IMR-90 (cell line): ENCODE results near the gene USP7. TPM values are rescaled to one million over a fixed set of nuclear protein-coding genes. Genes with fewer than 3 reads are reported as not detected.

Experiments
- ATAC-seq: fragments of 200-7000 bp; cut with Tn5 transposase; 2 replicates; pipeline ENCODE4 v1.9.1; 2020; ENCODE audit warnings: low read depth, mild to moderate bottlenecking, moderate library complexity
- BruUV-seq: library from RNA; stranded (reverse); fragments of 400-500 nt; replicated peaks from 2 replicates; lab custom pipeline; 2021; lab: Mats Ljungman, UMichigan
- CTCF ChIA-PET: fragments of 300-600 bp; formaldehyde crosslinking; extraction: SDS; loops from one replicate; lab custom pipeline; 2021; ENCODE audit warnings: antibody characterized with exemption; lab: Yijun Ruan, JAX
- POLR2A ChIA-PET: fragments of 300-600 bp; sonication (Branson Sonifier 250); formaldehyde crosslinking; loops from one replicate; lab custom pipeline; 2022; ENCODE audit warnings: antibody characterized with exemption; ENCODE audit not compliant: unreplicated experiment; lab: Charles Lee
- DNase-seq: peaks from one replicate; pipeline ENCODE4 v3.0.0; 2013
- H2AFZ ChIP-seq: replicated peaks from 2 replicates; pipeline ENCODE3; 2013; ENCODE audit warnings: low read length, mild to moderate bottlenecking; ENCODE audit not compliant: poor library complexity
- H2AK5ac ChIP-seq: 2 replicates; pipeline ENCODE4 v1.6.1; 2013; ENCODE audit warnings: low read depth, low read length, inconsistent platforms
- H2AK9ac ChIP-seq: replicated peaks from 2 replicates; pipeline ENCODE3; 2013; ENCODE audit warnings: mild to moderate bottlenecking, low read depth, low read length, moderate library complexity; ENCODE audit not compliant: poor library complexity
- H2BK120ac ChIP-seq: 2 replicates; pipeline ENCODE4 v1.6.1; 2013; ENCODE audit warnings: low read depth, low read length, inconsistent platforms
- H2BK15ac ChIP-seq: 3 replicates; pipeline ENCODE4 v1.6.1; 2013; ENCODE audit warnings: low read depth, low read length, inconsistent platforms
- H2BK20ac ChIP-seq: 2 replicates; pipeline ENCODE4 v1.6.1; 2013; ENCODE audit warnings: low read depth, mild to moderate bottlenecking, inconsistent platforms, low read length, moderate library complexity
- H2BK5ac ChIP-seq: 2 replicates; pipeline ENCODE4 v1.6.1; 2013; ENCODE audit warnings: mild to moderate bottlenecking, low read depth, low read length, inconsistent platforms; ENCODE audit not compliant: poor library complexity, severe bottlenecking
- H3K14ac ChIP-seq: replicated peaks from 2 replicates; pipeline ENCODE4 v1.6.1; 2013; ENCODE audit warnings: low read depth, low read length, inconsistent platforms
- H3K18ac ChIP-seq: 2 replicates; pipeline ENCODE4 v1.6.1; 2013; ENCODE audit warnings: low read depth, low read length, control low read depth
- H3K23ac ChIP-seq: 2 replicates; pipeline ENCODE4 v1.6.1; 2013; ENCODE audit warnings: low read depth, low read length, inconsistent platforms
- H3K27ac ChIP-seq: 2 replicates; pipeline ENCODE4 v1.5.1; 2013; ENCODE audit warnings: mild to moderate bottlenecking, control low read depth, low read length; ENCODE audit not compliant: insufficient read depth
- H3K27me3 ChIP-seq: 2 replicates; pipeline ENCODE4 v1.6.1; 2013; ENCODE audit warnings: low read length; ENCODE audit not compliant: control insufficient read depth, insufficient read depth
- H3K36me3 ChIP-seq: 2 replicates; pipeline ENCODE4 v1.6.1; 2013; ENCODE audit warnings: low read length, mixed read lengths; ENCODE audit not compliant: control insufficient read depth, insufficient read depth
- H3K4ac ChIP-seq: 2 replicates; pipeline ENCODE4 v1.6.1; 2013; ENCODE audit warnings: low read depth, low read length, inconsistent platforms
- H3K4me1 ChIP-seq: 2 replicates; pipeline ENCODE4 v1.6.1; 2013; ENCODE audit warnings: low read length, mixed read lengths; ENCODE audit not compliant: control insufficient read depth, insufficient read depth
- H3K4me2 ChIP-seq: 2 replicates; pipeline ENCODE4 v1.6.1; 2013; ENCODE audit warnings: low read depth, mild to moderate bottlenecking, control low read depth, low read length, moderate library complexity
- H3K4me3 ChIP-seq: 2 replicates; pipeline ENCODE4 v1.5.1; 2013; ENCODE audit warnings: low read depth, mild to moderate bottlenecking, control low read depth, low read length, moderate library complexity; ENCODE audit not compliant: insufficient read depth
- H3K56ac ChIP-seq: 2 replicates; pipeline ENCODE4 v1.6.1; 2013; ENCODE audit warnings: low read length, inconsistent platforms; ENCODE audit not compliant: insufficient read depth; ENCODE audit errors: extremely low read depth
- H3K79me1 ChIP-seq, 2 experiments: 2 replicates each; pipeline ENCODE4 v1.6.1; 2013; ENCODE audit warnings: low read length in 2 of 2, inconsistent platforms in 1 of 2, low read depth in 1 of 2
- H3K9ac ChIP-seq: 2 replicates; pipeline ENCODE4 v1.6.1; 2013; ENCODE audit warnings: low read depth, low read length, control low read depth
- H3K9me1 ChIP-seq: 2 replicates; pipeline ENCODE4 v1.6.1; 2013; ENCODE audit warnings: low read length, inconsistent platforms; ENCODE audit not compliant: insufficient read depth
- H3K9me3 ChIP-seq: 2 replicates; pipeline ENCODE4 v1.6.1; 2013; ENCODE audit warnings: low read length; ENCODE audit not compliant: control insufficient read depth, insufficient read depth
- H4K20me1 ChIP-seq: 2 replicates; pipeline ENCODE4 v1.6.1; 2013; ENCODE audit warnings: low read length, inconsistent platforms; ENCODE audit not compliant: insufficient read depth
- H4K5ac ChIP-seq: 2 replicates; pipeline ENCODE4 v1.6.1; 2013; ENCODE audit warnings: mild to moderate bottlenecking, low read depth, low read length, control low read depth
- H4K8ac ChIP-seq, 2 experiments: 2 replicates each; pipeline ENCODE4 v1.6.1; 2013; ENCODE audit warnings: low read depth in 2 of 2, low read length in 2 of 2, control low read depth in 1 of 2, inconsistent platforms in 1 of 2
- H4K91ac ChIP-seq: 2 replicates; pipeline ENCODE4 v1.6.1; 2013; ENCODE audit warnings: low read depth, low read length, inconsistent platforms; ENCODE audit not compliant: insufficient read depth
- BHLHE40 ChIP-seq: fragments of 150-350 bp; IDR thresholded peaks from 2 replicates; pipeline ENCODE4 v1.6.1; 2016; ENCODE audit warnings: mild to moderate bottlenecking, low read depth, low read length
- CEBPB ChIP-seq: IDR thresholded peaks from 2 replicates; pipeline ENCODE4 v1.6.1; 2012; ENCODE audit warnings: low read depth, low read length, improper control_type of control experiment
- CHD1 ChIP-seq: IDR thresholded peaks from 2 replicates; pipeline ENCODE4 v1.6.1; 2012; ENCODE audit warnings: low read depth, low read length, improper control_type of control experiment
- CTCF ChIP-seq: conservative IDR thresholded peaks from 2 replicates; pipeline ENCODE4 v1.5.1; 2012; ENCODE audit warnings: mild to moderate bottlenecking, low read depth, low read length, improper control_type of control experiment
- ELK1 ChIP-seq: fragments of 150-350 bp; IDR thresholded peaks from 2 replicates; pipeline ENCODE4 v1.6.1; 2016; ENCODE audit warnings: low read depth, mild to moderate bottlenecking, low read length, moderate library complexity, borderline replicate concordance
- FOS ChIP-seq: fragments of 150-350 bp; IDR thresholded peaks from 2 replicates; pipeline ENCODE4 v1.6.1; 2016; ENCODE audit warnings: low read depth, low read length
- MAFK ChIP-seq: IDR thresholded peaks from 2 replicates; pipeline ENCODE4 v1.6.1; 2012; ENCODE audit warnings: low read depth, low read length, improper control_type of control experiment
- MXI1 ChIP-seq: IDR thresholded peaks from 2 replicates; pipeline ENCODE4 v1.6.1; 2012; ENCODE audit warnings: low read depth, mild to moderate bottlenecking, low read length, moderate library complexity, borderline replicate concordance
- NFE2L2 ChIP-seq: fragments of 150-350 bp; IDR thresholded peaks from 2 replicates; pipeline ENCODE4 v1.6.1; 2016; ENCODE audit warnings: low read depth, mild to moderate bottlenecking, low read length
- POLR2A ChIP-seq: IDR thresholded peaks from 2 replicates; pipeline ENCODE4 v1.6.1; 2012; ENCODE audit warnings: mild to moderate bottlenecking, low read depth, low read length
- RAD21 ChIP-seq: IDR thresholded peaks from 2 replicates; pipeline ENCODE4 v1.6.1; 2012; ENCODE audit warnings: low read length, improper control_type of control experiment
- RCOR1 ChIP-seq: IDR thresholded peaks from 2 replicates; pipeline ENCODE4 v1.6.1; 2012; ENCODE audit warnings: mild to moderate bottlenecking, low read length, improper control_type of control experiment; ENCODE audit not compliant: insufficient replicate concordance
- RFX5 ChIP-seq: IDR thresholded peaks from 2 replicates; pipeline ENCODE4 v1.8.0; 2012; ENCODE audit warnings: low read depth, mild to moderate bottlenecking, low read length, moderate library complexity
- SMC3 ChIP-seq: fragments of 150-350 bp; IDR thresholded peaks from 2 replicates; pipeline ENCODE4 v1.6.1; 2016; ENCODE audit warnings: low read depth, mild to moderate bottlenecking, antibody characterized with exemption, low read length, moderate library complexity
- USF2 ChIP-seq: fragments of 150-350 bp; IDR thresholded peaks from 2 replicates; pipeline ENCODE4 v1.6.1; 2017; ENCODE audit warnings: mild to moderate bottlenecking, antibody characterized with exemption, low read length, low read depth
- WGBS, 2 experiments: methylation state at CpG; one replicate each; pipeline versions ENCODE4 v1.1.5 to v1.1.7; 2013; ENCODE audit warnings: missing lambda C conversion rate in 2 of 2; ENCODE audit not compliant: insufficient read length in 1 of 2; ENCODE audit errors: extremely low coverage in 2 of 2; 5-methylcytosine and 5-hydroxymethylcytosine counted together
- dilution Hi-C: fragments of 300-500 bp; cut with HindIII; formaldehyde crosslinking; loops from one replicate; pipeline ENCODE4 v1.14.3; 2018; ENCODE audit warnings: low sequenced_read_pairs; ENCODE audit not compliant: unreplicated experiment
- in situ Hi-C: fragments of 300-500 bp; cut with MboI; formaldehyde crosslinking; loops from 3 replicates; pipeline ENCODE4 v1.14.3; 2019; ENCODE audit warnings: low sequenced_read_pairs, inconsistent platforms, mixed read lengths
- intact Hi-C: fragments of 100-400 bp; cut with micrococcal nuclease; formaldehyde crosslinking; loops from 2 replicates; pipeline ENCODE4 v1.10.0; 2022
- polyA plus RNA-seq, 3 experiments: library from polyadenylated mRNA; depleted of rRNA; stranded (reverse); fragments of >200 nt; gene quantifications; 2 replicates each; pipeline ENCODE4 v1.2.3, GENCODE V29; 2012; ENCODE audit warnings: low replicate concordance in 1 of 3
- total RNA-seq: library from RNA; depleted of rRNA; stranded (reverse); fragments of >200 nt; gene quantifications from 2 replicates; pipeline ENCODE4 v1.2.3, GENCODE V29; 2012

The USP7 gene
- total and polyA plus RNA-seq, 2 of the 4 experiments (the other 2 are of a cell fraction): 17.8 to 28.3 TPM

GRCh38 chr16:8919089-8919933 is 44.4 kb downstream of the USP7 start:
- Histone ChIP-seq H4K20me1 (peaks cover 28% of the 10 kb centered on the region), H2AK5ac (no peak overlapping the region), H3K4me3 (no peak overlapping the region), H2BK20ac (no peak overlapping the region), H4K8ac (no peak overlapping the region), H2BK120ac (no peak overlapping the region), H3K18ac (no peak overlapping the region), H4K5ac (no peak overlapping the region), H3K56ac (no peak overlapping the region), H3K9me3 (no peaks in the 10 kb centered on the region), H2BK5ac (no peak overlapping the region), H2AK9ac (no peak overlapping the region), H3K27me3 (no peaks in the 10 kb centered on the region), H3K14ac (no peak overlapping the region), H2AFZ (no peak overlapping the region), H3K79me1 (peaks cover 30 to 41% of the 10 kb centered on the region in 2 experiments), H3K23ac (no peak overlapping the region), H3K4ac (no peak overlapping the region), H3K36me3 (peaks cover 50% of the 10 kb centered on the region), H3K4me1 (no peaks in the 10 kb centered on the region; the same call in 1 of the 2 replicates), H3K9ac (no peak overlapping the region), H3K9me1 (peaks cover 8% of the 10 kb centered on the region), H2BK15ac (no peak overlapping the region), H4K91ac (no peak overlapping the region), H3K27ac (no peak overlapping the region), H3K4me2 (no peak overlapping the region)
- WGBS, 2 experiments: 100% methylated on average over 6 of the region's 18 CpGs; no CpG with 5 or more reads in 1 of the 2 experiments
- ChIA-PET CTCF (interaction anchor here (0.9 to 1.1 kb wide), 2 partner anchors 10 to 90 kb away, joined by 3 read pairs; no protein-coding TSS in a partner anchor), POLR2A (interaction anchor here (0.6 kb wide), 1 partner anchor 24 kb away, joined by 3 read pairs; no protein-coding TSS in a partner anchor)
- intact Hi-C loops: no loop called here
- DNase-seq (no peak), ATAC-seq (no peak)
- no TSS peak for BruUV-seq
- in situ Hi-C loops: no loop called here
- dilution Hi-C loops: no loop called here
- TF ChIP-seq RCOR1 (no peak), MXI1 (no peak), ELK1 (no peak), MAFK (no peak), SMC3 (no peak), RFX5 (no peak), CEBPB (no peak), BHLHE40 (no peak), RAD21 (no peak), POLR2A (no peak), USF2 (no peak), FOS (no peak), NFE2L2 (no peak), CHD1 (no peak), CTCF (no peak)
